Activated T-helper 2 cell treated with anti-CD3 and anti-CD28 coated beads, Interferon-gamma antibody, Interleukin-2, Interleukin-4, amounts not matched to agents 10 μg/mL and 5 μg/mL and 100 μg/mL, durations not matched to agents 14 hours and 24 hours and 36 hours (primary cell): ENCODE data around the gene SIGLEC14. TPM values are rescaled to one million over a fixed set of nuclear protein-coding genes. Genes with fewer than 3 reads are reported as not detected.
"Not testable (repeated sequence)": the region's sequence is repeated elsewhere in the genome, so short reads cannot be mapped to it uniquely, and the experiment has no call there.

Source experiments
- DNase-seq: peaks from one replicate; pipeline ENCODE4 v3.0.0; 2021; ENCODE audit warnings: low spot score
- H3K27ac Mint-ChIP-seq: one replicate; pipeline ENCODE4 v1.8.0; 2021; ENCODE audit warnings: mixed read lengths
- H3K27me3 Mint-ChIP-seq: one replicate; pipeline ENCODE4 v1.8.0; 2021; ENCODE audit warnings: low read depth, mixed read lengths
- H3K36me3 Mint-ChIP-seq: one replicate; pipeline ENCODE4 v1.8.0; 2021; ENCODE audit warnings: low read depth, mixed read lengths
- H3K4me1 Mint-ChIP-seq: one replicate; pipeline ENCODE4 v1.8.0; 2021; ENCODE audit warnings: low read depth, mixed read lengths
- H3K4me3 Mint-ChIP-seq: one replicate; pipeline ENCODE4 v1.8.0; 2021; ENCODE audit warnings: low read depth, mild to moderate bottlenecking, moderate library complexity, mixed read lengths
- H3K9me3 Mint-ChIP-seq: one replicate; pipeline ENCODE4 v1.8.0; 2021; ENCODE audit warnings: mixed read lengths
- intact Hi-C: fragments of 100-400 bp; cut with micrococcal nuclease; formaldehyde crosslinking; loops from one replicate; pipeline ENCODE4 v1.15.1; 2023
- total RNA-seq: library from RNA; stranded (reverse); gene quantifications from 2 replicates; pipeline ENCODE4 v1.2.3, GENCODE V29; 2022

Gene SIGLEC14
- total RNA-seq, 1 donor from 2014 or later = not detected

- Mint-ChIP-seq H3K9me3 (peaks cover 13% of the 10 kb centered on the region), H3K27ac (peak overlapping the region; percentile 70), H3K27me3 (peaks cover 16% of the 10 kb centered on the region), H3K4me1 (peaks cover 6% of the 10 kb centered on the region), H3K36me3 (peaks cover 3% of the 10 kb centered on the region), H3K4me3 (peak overlapping the region; percentile 80)
- no peak for DNase-seq
- intact Hi-C loops = no loop called here
These were observed 42.3 kb upstream of the SIGLEC14 start for GRCh38 chr19:51688671-51689571.

DNA sequence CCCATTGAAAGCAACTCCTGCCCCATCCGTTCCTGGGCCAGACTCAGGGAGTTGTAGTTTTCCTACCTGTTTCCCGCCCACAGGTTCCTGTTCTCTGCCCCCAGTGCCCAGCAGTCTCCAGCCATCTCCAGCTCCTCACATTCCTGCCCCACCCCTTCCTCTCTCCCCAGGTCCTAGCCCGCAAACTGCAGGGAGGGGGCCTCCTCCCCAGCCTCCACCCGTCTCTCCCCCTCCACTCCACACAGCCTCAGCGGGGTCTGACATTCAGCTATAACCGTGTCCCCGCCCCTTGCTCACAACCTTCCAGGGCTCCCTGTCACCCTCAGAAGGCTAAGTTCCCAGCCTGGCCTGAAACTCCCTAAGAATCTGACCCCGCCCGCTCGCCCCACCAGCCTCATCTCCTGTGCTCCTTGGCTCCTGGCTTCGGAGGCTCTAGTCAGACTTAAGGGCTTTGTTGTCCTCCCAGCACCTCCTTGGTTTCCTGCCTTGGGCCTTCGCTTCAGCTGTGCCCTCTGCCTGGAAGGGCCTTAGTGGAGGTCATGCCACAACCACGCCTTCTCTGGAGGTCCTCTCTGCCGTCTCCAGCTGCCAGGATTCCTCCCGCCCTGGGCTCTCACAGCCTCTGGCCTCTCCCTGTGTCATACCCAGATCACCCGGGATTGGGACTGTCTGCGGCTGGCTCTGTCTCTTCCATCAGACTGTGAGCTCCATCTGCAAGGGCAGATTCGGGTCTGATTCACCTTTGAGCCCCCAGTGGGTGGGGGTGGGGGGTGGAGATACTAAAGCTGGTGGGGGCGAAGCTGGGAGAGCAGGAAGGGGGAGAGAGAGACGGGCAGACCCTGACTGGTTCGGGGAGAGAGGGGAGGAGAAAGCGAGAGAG, 41.4 kb upstream of the SIGLEC14 start:
- peaks cover 16% of the 10 kb centered on the region for H3K27me3 Mint-ChIP-seq
- H3K27ac Mint-ChIP-seq = no peak overlapping the region
- H3K4me1 Mint-ChIP-seq = peaks cover 6% of the 10 kb centered on the region
- H3K4me3 Mint-ChIP-seq = peak overlapping the region; percentile 80
- intact Hi-C loops = no loop called here
- peaks cover 3% of the 10 kb centered on the region for H3K36me3 Mint-ChIP-seq
- peaks cover 18% of the 10 kb centered on the region for H3K9me3 Mint-ChIP-seq
- no peak for DNase-seq

GRCh38 chr19:51686171-51686570, 39.5 kb upstream of the SIGLEC14 start:
- H3K4me3 Mint-ChIP-seq = no peak overlapping the region
- no peak overlapping the region for H3K27ac Mint-ChIP-seq
- intact Hi-C loops = no loop called here
- peaks cover 3% of the 10 kb centered on the region for H3K36me3 Mint-ChIP-seq
- DNase-seq = no peak
- H3K4me1 Mint-ChIP-seq = peaks cover 6% of the 10 kb centered on the region
- H3K9me3 Mint-ChIP-seq = peaks cover 18% of the 10 kb centered on the region
- peaks cover 16% of the 10 kb centered on the region for H3K27me3 Mint-ChIP-seq

GRCh38 chr19:51681286-51681941, 34.8 kb upstream of the SIGLEC14 start:
- Mint-ChIP-seq H3K27me3 (peaks cover 11% of the 10 kb centered on the region), H3K4me1 (peaks cover 5% of the 10 kb centered on the region), H3K4me3 (no peak overlapping the region), H3K27ac (no peak overlapping the region), H3K36me3 (no peaks in the 10 kb centered on the region), H3K9me3 (peaks cover 22% of the 10 kb centered on the region)
- intact Hi-C loops = no loop called here
- no peak for DNase-seq

DNA sequence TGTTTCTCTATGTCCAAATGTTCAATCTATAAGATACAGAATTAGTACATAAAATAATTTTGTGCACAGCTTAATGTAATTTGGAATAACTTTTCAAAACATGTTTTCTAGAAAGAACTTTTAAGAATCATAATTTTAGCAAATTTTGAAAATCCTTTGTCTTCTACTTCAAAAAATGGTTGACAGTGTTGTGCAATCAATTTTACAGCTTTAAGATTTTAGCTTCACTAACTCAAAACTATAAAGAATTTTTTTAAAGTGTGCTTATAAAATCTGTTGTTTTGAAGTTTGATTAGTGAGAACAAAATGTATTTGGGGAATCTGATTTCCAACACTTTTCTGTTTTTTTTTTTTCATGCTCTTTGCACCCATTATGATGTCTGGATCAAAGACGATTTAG, 33.8 kb upstream of the SIGLEC14 start:
- H3K27me3 Mint-ChIP-seq = peaks cover 11% of the 10 kb centered on the region
- no peaks in the 10 kb centered on the region for H3K36me3 Mint-ChIP-seq
- H3K4me1 Mint-ChIP-seq = peaks cover 6% of the 10 kb centered on the region
- no peak for DNase-seq
- no peak overlapping the region for H3K27ac Mint-ChIP-seq
- H3K4me3 Mint-ChIP-seq = no peak overlapping the region
- H3K9me3 Mint-ChIP-seq = peaks cover 22% of the 10 kb centered on the region
- intact Hi-C loops = no loop called here

- peak; percentile 35 for DNase-seq
- Mint-ChIP-seq H3K36me3 (no peaks in the 10 kb centered on the region), H3K4me3 (no peak overlapping the region), H3K9me3 (peaks cover 12% of the 10 kb centered on the region), H3K27ac (no peak overlapping the region), H3K4me1 (peaks cover 6% of the 10 kb centered on the region), H3K27me3 (peaks cover 17% of the 10 kb centered on the region)
- intact Hi-C loops = no loop called here
These were observed 30.0 kb upstream of the SIGLEC14 start for GRCh38 chr19:51676566-51677083.

GRCh38 chr19:51675911-51676565, 29.4 kb upstream of the SIGLEC14 start:
- DNase-seq, H3K4me1 Mint-ChIP-seq, intact Hi-C loops, H3K4me3 Mint-ChIP-seq, H3K36me3 Mint-ChIP-seq, H3K27ac Mint-ChIP-seq: not testable (repeated sequence)
- Mint-ChIP-seq H3K9me3 (peaks cover 12% of the 10 kb centered on the region), H3K27me3 (peaks cover 16% of the 10 kb centered on the region)

GRCh38 chr19:51668216-51668615, 21.6 kb upstream of the SIGLEC14 start:
- H3K4me1 Mint-ChIP-seq = peaks cover 5% of the 10 kb centered on the region
- intact Hi-C loops = no loop called here
- H3K36me3 Mint-ChIP-seq = no peaks in the 10 kb centered on the region
- no peak overlapping the region for H3K27ac Mint-ChIP-seq
- no peaks in the 10 kb centered on the region for H3K9me3 Mint-ChIP-seq
- peaks cover 10% of the 10 kb centered on the region for H3K27me3 Mint-ChIP-seq
- no peak for DNase-seq
- H3K4me3 Mint-ChIP-seq = no peak overlapping the region

- Mint-ChIP-seq H3K27me3 (peaks cover 14% of the 10 kb centered on the region), H3K27ac (no peak overlapping the region), H3K9me3 (no peaks in the 10 kb centered on the region), H3K4me1 (peaks cover 5% of the 10 kb centered on the region), H3K4me3 (no peak overlapping the region), H3K36me3 (no peaks in the 10 kb centered on the region)
- intact Hi-C loops = no loop called here
- DNase-seq = no peak
These were observed 18.4 kb upstream of the SIGLEC14 start for GRCh38 chr19:51664997-51665396.

DNA sequence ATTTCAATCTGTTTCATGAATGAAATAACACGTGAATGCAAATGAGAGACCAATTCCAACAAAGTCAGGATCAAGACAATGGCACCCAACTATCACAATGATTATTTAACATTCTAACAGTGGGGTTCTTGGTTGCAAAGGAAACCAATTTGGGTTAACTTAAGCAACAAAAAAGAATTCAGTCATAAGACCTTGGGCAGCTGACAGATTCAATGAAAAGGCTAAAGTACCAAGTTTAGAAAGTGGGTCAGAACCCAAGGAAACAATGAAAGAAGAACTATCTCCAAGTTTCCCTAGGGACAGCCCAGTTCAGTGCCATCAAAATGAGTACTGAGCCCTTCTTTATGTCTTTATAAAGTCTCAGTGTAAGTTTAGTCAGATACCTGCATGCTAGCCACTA, 17.5 kb upstream of the SIGLEC14 start:
- Mint-ChIP-seq H3K4me1 (peaks cover under 1% of the 10 kb centered on the region), H3K9me3 (no peaks in the 10 kb centered on the region), H3K27ac (no peak overlapping the region), H3K36me3 (no peaks in the 10 kb centered on the region), H3K27me3 (peaks cover 14% of the 10 kb centered on the region), H3K4me3 (no peak overlapping the region)
- no peak for DNase-seq
- intact Hi-C loops = no loop called here

GRCh38 chr19:51663650-51664049, 17.0 kb upstream of the SIGLEC14 start:
- H3K27ac Mint-ChIP-seq = no peak overlapping the region
- no peak overlapping the region for H3K4me3 Mint-ChIP-seq
- H3K4me1 Mint-ChIP-seq = no peaks in the 10 kb centered on the region
- no peak for DNase-seq
- H3K27me3 Mint-ChIP-seq = peaks cover 14% of the 10 kb centered on the region
- H3K9me3 Mint-ChIP-seq = no peaks in the 10 kb centered on the region
- intact Hi-C loops = no loop called here
- no peaks in the 10 kb centered on the region for H3K36me3 Mint-ChIP-seq

GRCh38 chr19:51660975-51661600, 14.5 kb upstream of the SIGLEC14 start:
- intact Hi-C loops = no loop called here
- Mint-ChIP-seq H3K36me3 (no peaks in the 10 kb centered on the region), H3K4me3 (no peak overlapping the region), H3K9me3 (no peaks in the 10 kb centered on the region), H3K4me1 (peaks cover 5% of the 10 kb centered on the region), H3K27ac (no peak overlapping the region), H3K27me3 (peaks cover 21% of the 10 kb centered on the region)
- peak; percentile 26 for DNase-seq
